Gastrocnemius medialis (tissue), 4 donors: ENCODE data around the gene GDF7. TPM values are rescaled to one million over a fixed set of nuclear protein-coding genes. Genes with fewer than 3 reads are reported as not detected.

Source experiments
- ATAC-seq, 2 donors: fragments of 150-250 bp; one replicate each; pipeline ENCODE4 v1.9.1; 2016
- DNase-seq, 2 donors: peaks; one replicate each; pipeline ENCODE4 v3.0.0-alpha.2; 2019
- H3K27ac ChIP-seq, 4 donors: fragments of 200-600 bp; sonication (generic); 1 replicate in 1 of 4; 2 replicates in 3 of 4; pipeline ENCODE4 v1.5.1; 2016 to 2018; ENCODE audit warnings: mild to moderate bottlenecking in 2 of 4, moderate library complexity in 1 of 4
- H3K27me3 ChIP-seq, 3 donors: fragments of 200-600 bp; sonication (generic) in 2 of 3; 1 replicate in 1 of 3; 2 replicates in 2 of 3; pipeline versions ENCODE4 v1.5.1 to v1.6.0; 2016 to 2019; ENCODE audit warnings: mild to moderate bottlenecking in 1 of 3, moderate library complexity in 1 of 3
- H3K36me3 ChIP-seq, 2 donors: fragments of 200-600 bp; sonication (generic) in 1 of 2; one replicate each; pipeline ENCODE4 v1.5.1; 2017 to 2018
- H3K4me1 ChIP-seq, 2 donors: fragments of 200-600 bp; sonication (generic) in 1 of 2; one replicate each; pipeline ENCODE4 v1.5.1; 2016 to 2017; ENCODE audit warnings: mild to moderate bottlenecking in 2 of 2
- H3K4me3 ChIP-seq, 4 donors: fragments of 200-600 bp; sonication (generic) in 3 of 4; 1 replicate in 1 of 4; 2 replicates in 3 of 4; pipeline ENCODE4 v1.5.1; 2016 to 2019; ENCODE audit warnings: mild to moderate bottlenecking in 2 of 4
- H3K9me3 ChIP-seq, 3 donors: fragments of 200-600 bp; sonication (generic) in 2 of 3; 1 replicate in 1 of 3; 2 replicates in 2 of 3; pipeline ENCODE4 v1.5.1; 2016 to 2019
- CTCF ChIP-seq, 5 experiments: fragments of 450-650 bp in 3 of 5; fragments of 200-600 bp in 2 of 5; sonication (generic) in 2 of 5; IDR thresholded peaks in 4 of 5; conservative IDR thresholded peaks in 1 of 5; 1 replicate in 4 of 5; 2 replicates in 1 of 5; pipeline ENCODE4 v1.5.1; 2016 to 2019; ENCODE audit warnings: antibody characterized with exemption in 5 of 5, mild to moderate bottlenecking in 3 of 5, moderate library complexity in 3 of 5
- POLR2A ChIP-seq, 2 donors: fragments of 450-650 bp; IDR thresholded peaks; one replicate each; pipeline ENCODE4 v1.6.1; 2017; ENCODE audit warnings: antibody characterized with exemption in 2 of 2, mild to moderate bottlenecking in 2 of 2, moderate library complexity in 2 of 2
- in situ Hi-C, 4 donors: fragments of 200-750 bp; cut with MboI; loops; one replicate each; pipeline versions ENCODE4 v1.15.0 to v1.8.0; 2017; ENCODE audit warnings: low sequenced_read_pairs in 4 of 4
- intact Hi-C: fragments of 100-400 bp; cut with DNase I; formaldehyde crosslinking; loops from one replicate; pipeline ENCODE4 v1.15.1; 2023; ENCODE audit warnings: low total_unique reads
- total RNA-seq, 4 donors: library from RNA; depleted of rRNA; stranded (reverse); fragments of >200 nt; gene quantifications; one replicate each; pipeline versions ENCODE4 v1.1.0 to v1.2.3, GENCODE V29; 2016

The GDF7 gene
- total RNA-seq, 4 donors from 2014 or later = 0.02 to 0.10 (median 0.07) TPM; not detected in 1

- no peaks in the 10 kb centered on the region for H3K4me1 ChIP-seq
- in situ Hi-C loops = loop anchor here in 1 of 4 donors (25.0 kb wide), 1 partner anchor 438 kb away; the partner anchor contains the start of gene TDRD15
Observed at GRCh38 chr2:20674309-20674965, 7.5 kb downstream of the GDF7 start.

GRCh38 chr2:20674974-20675679 is 8.2 kb downstream of the GDF7 start:
- Histone ChIP-seq H3K4me1 (no peaks in the 10 kb centered on the region), H3K36me3 (no peaks in the 10 kb centered on the region), H3K27me3 (peaks cover 28 to 44% (median 39%) of the 10 kb centered on the region in 3 donors), H3K9me3 (no peaks in the 10 kb centered on the region), H3K27ac (no peak overlapping the region), H3K4me3 (no peak overlapping the region)
- TF ChIP-seq POLR2A (IDR thresholded peaks at IDR 0.05) (no peak), CTCF (IDR thresholded peaks at IDR 0.05 in 4 of 5, conservative IDR thresholded peaks at IDR 0.05 in 1 of 5) (no peak)
- in situ Hi-C loops = loop anchor here in 2 of 4 donors (25.0 kb wide), 1 partner anchor 437 kb away; the partner anchor contains the start of gene TDRD15 (in 2 of the 2)
- DNase-seq (no peak), ATAC-seq (peak in 1 of 2 donors; percentile 30)
- intact Hi-C loops = no loop called here

More at GRCh38 chr2:20674309-20674965, 7.5 kb downstream of the GDF7 start:
- ATAC-seq = no peak
- no peaks in the 10 kb centered on the region for H3K36me3 ChIP-seq
- H3K9me3 ChIP-seq = no peaks in the 10 kb centered on the region
- no peak for DNase-seq
- H3K4me3 ChIP-seq = no peak overlapping the region
- intact Hi-C loops = no loop called here
- no peak overlapping the region for H3K27ac ChIP-seq
- peaks cover 34 to 50% (median 46%) of the 10 kb centered on the region in 3 donors for H3K27me3 ChIP-seq
- no peak for TF ChIP-seq CTCF (IDR thresholded peaks at IDR 0.05 in 4 of 5, conservative IDR thresholded peaks at IDR 0.05 in 1 of 5)
- no peak for TF ChIP-seq POLR2A (IDR thresholded peaks at IDR 0.05)

GRCh38 chr2:20675701-20676352 is 8.9 kb downstream of the GDF7 start:
- H3K27me3 ChIP-seq = peaks cover 21 to 37% (median 32%) of the 10 kb centered on the region in 3 donors
- no peaks in the 10 kb centered on the region for H3K9me3 ChIP-seq
- DNase-seq (no peak), ATAC-seq (no peak)
- no peak overlapping the region for H3K4me3 ChIP-seq
- intact Hi-C loops = no loop called here
- TF ChIP-seq POLR2A (IDR thresholded peaks at IDR 0.05) (no peak), CTCF (IDR thresholded peaks at IDR 0.05 in 4 of 5, conservative IDR thresholded peaks at IDR 0.05 in 1 of 5) (no peak)
- H3K36me3 ChIP-seq = no peaks in the 10 kb centered on the region
- no peaks in the 10 kb centered on the region for H3K4me1 ChIP-seq
- no peak overlapping the region for H3K27ac ChIP-seq
- in situ Hi-C loops = loop anchor here in 1 of 4 donors (25.0 kb wide), 1 partner anchor 436 kb away; the partner anchor contains the start of gene TDRD15

- no peaks in the 10 kb centered on the region for H3K36me3 ChIP-seq
- DNase-seq (no peak), ATAC-seq (peak in 1 of 2 donors; percentile 46)
- in situ Hi-C loops = loop anchor here in 1 of 4 donors (25.0 kb wide), 1 partner anchor 436 kb away; the partner anchor contains the start of gene TDRD15
- H3K9me3 ChIP-seq = no peaks in the 10 kb centered on the region
- no peaks in the 10 kb centered on the region for H3K4me1 ChIP-seq
- TF ChIP-seq CTCF (IDR thresholded peaks at IDR 0.05 in 4 of 5, conservative IDR thresholded peaks at IDR 0.05 in 1 of 5) (peak in 1 of 5 experiments; percentile 19), POLR2A (IDR thresholded peaks at IDR 0.05) (no peak)
- H3K27me3 ChIP-seq = peaks cover 14 to 29% (median 26%) of the 10 kb centered on the region in 3 donors
- H3K4me3 ChIP-seq = no peak overlapping the region
- intact Hi-C loops = no loop called here
- no peak overlapping the region for H3K27ac ChIP-seq
Observed at GRCh38 chr2:20676353-20677215, 9.6 kb downstream of the GDF7 start.
